C4-2B (cell line): ENCODE measurements around the gene COX11.

ENCODE experiments used
- H3K27ac ChIP-seq: fragments of 450-650 bp; 2 replicates; pipeline ENCODE4 v1.5.1; 2017
- ZFX ChIP-seq: fragments of 450-650 bp; IDR thresholded peaks from 2 replicates; pipeline ENCODE4 v1.6.1; 2017
- TF ChIP-seq, protein P1 (sequence below): fragments of 450-650 bp; conservative IDR thresholded peaks from 2 replicates; pipeline ENCODE4 v1.5.1; 2017; ENCODE audit warnings: mild to moderate bottlenecking

The COX11 gene

GRCh38 chr17:54976316-54976715 lies 7.9 kb upstream of the COX11 start:
- peak overlapping the region; percentile 34; the same call in 1 of the 2 replicates for H3K27ac ChIP-seq
- TF ChIP-seq ZFX, result no peak
- TF ChIP-seq, protein P1, sequence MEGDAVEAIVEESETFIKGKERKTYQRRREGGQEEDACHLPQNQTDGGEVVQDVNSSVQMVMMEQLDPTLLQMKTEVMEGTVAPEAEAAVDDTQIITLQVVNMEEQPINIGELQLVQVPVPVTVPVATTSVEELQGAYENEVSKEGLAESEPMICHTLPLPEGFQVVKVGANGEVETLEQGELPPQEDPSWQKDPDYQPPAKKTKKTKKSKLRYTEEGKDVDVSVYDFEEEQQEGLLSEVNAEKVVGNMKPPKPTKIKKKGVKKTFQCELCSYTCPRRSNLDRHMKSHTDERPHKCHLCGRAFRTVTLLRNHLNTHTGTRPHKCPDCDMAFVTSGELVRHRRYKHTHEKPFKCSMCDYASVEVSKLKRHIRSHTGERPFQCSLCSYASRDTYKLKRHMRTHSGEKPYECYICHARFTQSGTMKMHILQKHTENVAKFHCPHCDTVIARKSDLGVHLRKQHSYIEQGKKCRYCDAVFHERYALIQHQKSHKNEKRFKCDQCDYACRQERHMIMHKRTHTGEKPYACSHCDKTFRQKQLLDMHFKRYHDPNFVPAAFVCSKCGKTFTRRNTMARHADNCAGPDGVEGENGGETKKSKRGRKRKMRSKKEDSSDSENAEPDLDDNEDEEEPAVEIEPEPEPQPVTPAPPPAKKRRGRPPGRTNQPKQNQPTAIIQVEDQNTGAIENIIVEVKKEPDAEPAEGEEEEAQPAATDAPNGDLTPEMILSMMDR, result no peak

DNA sequence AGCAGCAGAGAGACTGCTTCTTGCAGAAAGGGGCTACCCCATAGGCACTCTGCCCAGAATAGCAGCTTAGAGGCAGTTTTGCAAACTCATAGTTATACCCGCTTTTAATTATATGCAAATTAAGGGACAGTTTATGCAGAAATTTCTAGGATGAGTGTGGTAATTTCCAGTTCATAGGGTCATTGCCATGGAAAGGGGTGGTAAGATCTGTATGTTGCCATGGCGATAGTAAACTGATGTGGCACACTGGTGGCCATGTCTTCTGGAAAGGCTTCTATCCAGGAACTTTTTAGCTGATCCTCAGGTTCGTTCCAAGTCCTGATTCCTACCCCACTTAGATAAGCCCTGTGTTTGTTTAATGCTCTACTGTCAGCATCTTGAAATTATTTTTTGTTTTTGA lies 6.3 kb upstream of the COX11 start:
- no peak overlapping the region for H3K27ac ChIP-seq
- no peak for TF ChIP-seq ZFX
- TF ChIP-seq, protein P1, result no peak

DNA sequence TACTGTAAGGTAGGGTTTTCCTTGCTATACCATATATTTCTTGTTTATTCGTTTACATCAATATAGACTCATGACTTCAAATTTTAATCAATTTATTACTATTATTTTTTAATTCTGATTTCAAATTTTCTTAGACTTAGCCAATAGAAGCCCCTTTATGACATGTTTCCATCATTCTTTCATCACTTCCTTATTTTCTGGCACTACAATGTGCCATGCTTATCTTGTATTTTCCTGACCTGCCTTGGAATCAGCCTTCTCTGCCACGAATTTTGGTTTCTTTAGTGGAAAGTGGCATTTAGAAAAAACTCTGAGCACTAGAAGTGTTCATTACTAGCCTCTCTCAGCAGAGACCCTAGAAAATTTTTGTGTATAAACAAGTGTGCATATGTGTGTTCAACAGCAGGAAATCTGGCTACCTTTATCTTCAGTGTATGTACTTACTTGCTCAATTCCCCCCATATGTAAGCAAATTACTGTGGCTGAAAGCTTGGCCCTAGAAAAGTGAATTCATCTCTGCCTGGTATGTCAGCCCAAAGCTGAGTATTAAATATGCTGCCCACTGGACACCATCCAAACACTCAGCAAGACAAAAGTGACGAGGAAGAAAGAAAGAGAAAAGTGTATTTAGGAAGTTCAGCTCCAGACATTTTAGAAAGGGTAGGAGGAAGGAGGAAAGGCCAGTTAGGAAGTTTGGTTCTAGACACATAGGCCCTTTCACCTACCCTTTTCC lies 4.1 kb upstream of the COX11 start:
- TF ChIP-seq ZFX, result no peak
- TF ChIP-seq, protein P1, result no peak
- no peak overlapping the region for H3K27ac ChIP-seq

DNA sequence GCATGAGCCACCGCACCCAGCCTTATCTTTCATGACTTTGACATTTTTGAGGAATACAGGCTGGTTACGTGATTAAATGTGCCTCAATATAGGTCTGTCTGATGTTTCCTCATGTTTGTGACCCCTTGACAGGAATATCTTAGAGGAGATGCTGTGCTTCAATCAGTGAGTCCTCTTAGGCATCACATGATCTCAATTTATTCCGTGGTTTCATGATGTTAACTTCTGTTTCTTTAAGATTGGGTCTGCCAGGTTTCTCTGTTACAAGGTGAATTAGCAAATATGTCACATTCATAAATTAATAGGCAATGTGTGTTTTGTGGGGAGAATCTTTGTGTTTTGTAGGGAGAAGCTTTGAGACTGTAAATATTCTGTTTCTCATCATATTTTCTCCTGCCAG lies 3.4 kb upstream of the COX11 start:
- H3K27ac ChIP-seq, result no peak overlapping the region
- TF ChIP-seq, protein P1, result no peak
- TF ChIP-seq ZFX, result no peak

GRCh38 chr17:54971147-54971546 lies 2.7 kb upstream of the COX11 start:
- TF ChIP-seq ZFX, result no peak
- TF ChIP-seq, protein P1, result no peak
- H3K27ac ChIP-seq, result no peak overlapping the region

GRCh38 chr17:54969658-54970572 lies 1.5 kb upstream of the COX11 start:
- H3K27ac ChIP-seq, result peak overlapping the region; percentile 71; the same call in 1 of the 2 replicates

More at GRCh38 chr17:54969658-54970572, 1.5 kb upstream of the COX11 start:
- no peak for TF ChIP-seq ZFX
- TF ChIP-seq, protein P1, result no peak
